ENCODE results near the gene GIMAP2. TPM values are rescaled to one million over a fixed set of nuclear protein-coding genes. Genes with fewer than 3 reads are reported as not detected.
"Not testable (repeated sequence)": the region's sequence is repeated elsewhere in the genome, so short reads cannot be mapped to it uniquely, and the experiment has no call there.

Gene GIMAP2
- total RNA-seq, 2 donors from 2014 or later: 7.0 to 9.2 TPM

DNA sequence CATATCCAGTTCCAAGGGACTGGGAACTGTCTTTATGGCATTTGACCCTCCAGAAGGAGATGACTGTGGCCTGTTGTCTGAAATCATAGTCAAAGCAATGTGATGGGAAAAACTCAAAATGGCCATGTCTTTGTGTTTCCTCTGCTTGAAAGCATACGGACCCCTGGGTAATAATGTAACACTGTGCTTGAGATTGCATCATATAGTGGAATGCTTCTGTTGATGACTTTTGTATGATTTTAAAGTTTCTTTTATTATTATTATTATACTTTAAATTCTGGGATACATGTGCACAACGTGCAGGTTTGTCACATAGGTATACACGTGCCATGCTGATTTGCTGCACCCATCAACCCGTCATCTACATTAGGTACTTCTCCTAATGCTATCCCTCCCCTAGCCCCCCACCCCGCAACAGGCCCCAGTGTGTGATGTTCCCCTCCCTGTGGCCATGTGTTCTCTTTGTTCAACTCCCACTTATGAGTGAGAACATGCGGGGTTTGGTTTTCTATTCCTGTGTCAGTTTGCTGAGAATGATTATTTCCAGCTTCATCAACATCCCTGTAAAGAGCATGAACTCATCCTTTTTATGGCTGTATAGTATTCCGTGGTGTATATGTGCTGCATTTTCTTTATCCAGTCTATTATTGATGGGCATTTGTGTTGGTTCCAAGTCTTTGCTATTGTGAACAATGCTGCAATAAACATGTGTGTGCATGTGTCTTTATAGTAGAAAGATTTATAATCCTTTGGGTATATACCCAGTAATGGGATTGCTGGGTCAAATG, 13.5 kb upstream of the GIMAP2 start:
- ATAC-seq; intact Hi-C loops (cut with DNase I); DNase-seq: not testable (repeated sequence)

GRCh38 chr7:150675714-150676113, 9.8 kb upstream of the GIMAP2 start:
- DNase-seq (no peak), ATAC-seq (no peak)
- intact Hi-C loops (cut with DNase I): no loop called here

DNA sequence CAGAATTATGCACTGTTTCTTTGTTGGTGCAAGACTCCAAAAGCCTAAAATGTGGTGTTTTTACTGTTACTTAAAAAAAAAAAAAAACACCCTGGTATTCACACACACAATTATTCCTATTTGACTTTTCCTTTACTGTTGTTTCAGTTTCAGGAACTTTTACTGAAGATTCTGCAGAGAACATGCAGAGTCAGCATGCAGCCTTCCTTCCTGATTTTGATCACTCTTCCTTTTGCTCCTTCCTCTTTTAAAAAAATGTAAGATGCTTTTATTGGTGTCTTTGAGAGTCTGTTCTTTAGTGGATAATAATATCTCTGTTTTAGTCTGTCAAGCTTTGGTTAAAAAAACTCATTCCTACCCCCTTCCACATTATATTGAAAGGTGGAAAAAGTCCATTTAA, 9.2 kb upstream of the GIMAP2 start:
- peak in 1 of 2 donors; percentile 46 for ATAC-seq
- DNase-seq; intact Hi-C loops (cut with DNase I): not testable (repeated sequence)

- DNase-seq; intact Hi-C loops (cut with DNase I): not testable (repeated sequence)
- peak; percentile 27 to 47 for ATAC-seq
Observed at GRCh38 chr7:150676854-150677253, 8.7 kb upstream of the GIMAP2 start.

DNA sequence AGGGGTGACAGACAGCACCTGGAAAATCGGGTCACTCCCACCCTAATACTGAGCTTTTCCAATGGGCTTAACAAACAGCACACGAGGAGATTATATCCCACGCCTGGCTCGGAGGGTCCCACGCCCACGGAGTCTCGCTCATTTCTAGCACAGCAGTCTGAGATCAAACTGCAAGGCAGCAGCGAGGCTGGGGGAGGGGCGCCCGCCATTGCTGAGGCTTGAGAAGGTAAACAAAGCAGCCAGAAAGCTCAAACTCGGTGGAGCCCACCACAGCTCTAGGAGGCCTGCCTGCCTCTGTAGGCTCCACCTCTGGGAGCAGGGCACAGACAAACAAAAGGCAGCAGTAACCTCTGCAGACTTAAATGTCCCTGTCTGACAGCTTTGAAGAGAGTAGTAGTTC, 6.9 kb upstream of the GIMAP2 start:
- intact Hi-C loops (cut with DNase I); ATAC-seq; DNase-seq: not testable (repeated sequence)

GRCh38 chr7:150680364-150680763, 5.1 kb upstream of the GIMAP2 start:
- ATAC-seq; DNase-seq; intact Hi-C loops (cut with DNase I): not testable (repeated sequence)

- DNase-seq (no peak), ATAC-seq (peak; percentile 23 to 51)
- intact Hi-C loops (cut with DNase I): no loop called here
Observed at GRCh38 chr7:150686030-150686631, 625 bp downstream of the GIMAP2 start.

- intact Hi-C loops (cut with DNase I): no loop called here
- ATAC-seq (no peak), DNase-seq (no peak)
Observed at GRCh38 chr7:150688630-150689029, 3.1 kb downstream of the GIMAP2 start.

DNA sequence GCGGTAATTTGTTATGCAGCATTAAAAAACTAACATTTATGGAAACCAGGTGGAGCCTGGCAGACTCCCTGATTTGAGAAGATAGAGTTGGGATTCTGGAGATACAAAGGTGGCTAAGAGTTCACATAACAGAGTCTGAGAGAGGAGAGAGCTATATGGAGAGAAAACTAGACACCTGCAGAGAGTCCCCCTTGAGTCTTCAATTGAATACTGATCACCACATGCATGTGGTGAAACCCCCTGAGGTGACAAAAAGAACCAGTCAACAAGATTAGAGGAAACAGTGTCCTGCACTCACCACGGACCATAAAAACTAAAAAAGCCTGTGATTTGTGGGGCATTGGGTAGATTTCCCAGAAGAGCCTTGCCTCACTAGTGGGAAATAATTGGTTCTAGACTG, 10.1 kb downstream of the GIMAP2 start:
- no peak for ATAC-seq
- DNase-seq: no peak
- intact Hi-C loops (cut with DNase I): no loop called here

DNA sequence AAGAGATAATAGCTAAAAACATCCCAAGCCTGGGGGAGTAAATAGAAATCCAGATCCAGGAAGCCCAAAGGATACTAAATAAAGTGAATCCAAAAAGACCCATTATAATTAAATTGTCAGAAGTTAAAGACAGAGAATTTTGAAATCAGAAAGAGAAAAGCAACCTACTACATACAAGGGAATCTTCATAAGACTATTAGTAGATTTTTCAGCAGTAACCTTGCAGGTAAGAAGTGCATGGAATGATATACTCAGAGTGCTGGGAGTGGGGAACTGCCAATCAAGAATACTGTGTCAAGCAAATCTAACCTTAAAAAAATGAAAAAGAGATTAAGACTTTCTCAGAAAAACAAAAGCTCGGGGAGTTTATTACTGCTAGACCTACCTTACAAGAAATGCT, 17.7 kb downstream of the GIMAP2 start:
- DNase-seq (no peak), ATAC-seq (no peak)
- intact Hi-C loops (cut with DNase I): no loop called here

GRCh38 chr7:150715293-150715692, 29.8 kb downstream of the GIMAP2 start:
- no peak for DNase-seq
- ATAC-seq: no peak
- intact Hi-C loops (cut with DNase I): no loop called here

DNA sequence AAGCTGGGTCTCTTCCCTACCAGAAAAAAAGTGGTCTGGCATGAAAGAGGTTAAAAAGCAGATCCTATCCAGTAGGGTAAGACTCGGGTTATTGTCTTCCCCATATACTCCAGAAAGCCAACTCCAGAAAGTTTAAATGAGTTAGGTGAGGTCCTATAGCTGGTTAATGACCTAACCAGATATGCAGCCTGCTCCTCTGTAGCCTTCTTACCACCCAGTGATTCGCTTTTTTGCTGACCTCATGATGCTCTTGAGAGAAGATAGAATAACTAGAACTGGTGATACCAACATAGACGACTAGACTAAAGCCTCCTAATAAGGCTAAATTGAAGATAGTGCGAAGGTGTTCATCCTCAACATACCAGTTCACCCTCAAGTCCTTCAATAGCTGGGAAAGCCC, 30.2 kb downstream of the GIMAP2 start:
- no peak for ATAC-seq
- intact Hi-C loops (cut with DNase I): no loop called here
- no peak for DNase-seq

GRCh38 chr7:150716368-150716767, 30.9 kb downstream of the GIMAP2 start, which contains the start of gene GIMAP1:
Gene GIMAP1 (plus strand): TSS chr7:150716613. CDS start chr7:150719048, 2,435 bp downstream.
- DNase-seq (peak; percentile 58), ATAC-seq (peak; percentile 73 to 82)
- intact Hi-C loops (cut with DNase I): no loop called here

DNA sequence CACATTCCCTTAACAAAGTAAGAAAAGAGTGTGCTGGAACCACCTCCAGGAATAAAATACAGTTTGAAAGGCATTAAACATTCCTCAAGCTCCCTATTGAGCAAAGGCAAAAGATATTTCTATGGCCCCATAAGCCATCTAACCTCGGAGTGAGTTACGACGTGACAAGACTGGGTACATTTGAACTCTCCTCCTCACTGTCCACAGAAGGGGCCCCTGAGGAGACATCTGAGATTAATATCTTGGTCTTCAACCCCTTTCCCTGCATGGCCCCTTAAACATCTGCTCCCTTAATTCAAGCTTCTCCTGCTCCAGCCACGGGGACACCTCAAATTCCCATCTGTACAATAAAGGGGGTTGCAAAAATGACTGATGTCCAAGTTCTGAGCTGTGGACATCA, 31.4 kb downstream of the GIMAP2 start:
- intact Hi-C loops (cut with DNase I): no loop called here
- ATAC-seq: no peak
- no peak for DNase-seq

DNA sequence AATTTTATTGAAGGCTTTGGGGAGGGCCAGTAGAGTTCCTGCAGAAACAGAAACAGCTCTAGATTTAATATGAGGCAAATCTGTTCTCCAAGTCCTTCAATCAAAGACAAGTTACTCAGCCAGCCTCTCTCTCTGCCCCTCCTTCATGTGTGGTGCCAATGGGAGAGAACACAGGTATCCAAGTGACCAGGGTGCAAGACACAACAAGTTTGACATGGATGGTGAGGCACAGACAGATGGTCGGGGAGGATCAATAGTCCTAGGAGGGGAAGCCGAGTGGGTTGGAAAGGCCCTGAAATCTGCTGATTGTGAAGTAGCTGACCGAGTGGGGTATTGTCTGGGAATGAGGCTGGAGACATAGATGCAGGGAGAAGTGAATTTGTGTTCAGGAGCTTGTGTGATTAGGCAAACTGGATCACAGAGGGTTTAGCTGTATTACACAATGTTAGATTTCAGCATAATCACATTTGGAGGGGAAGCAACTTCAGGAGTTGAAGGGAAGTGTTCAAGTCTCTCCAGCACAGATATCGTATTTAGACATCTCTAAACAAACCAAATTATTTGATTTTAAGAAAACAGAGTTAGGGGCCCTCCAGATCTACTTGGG, 32.4 kb downstream of the GIMAP2 start:
- ATAC-seq: no peak
- intact Hi-C loops (cut with DNase I): no loop called here
- DNase-seq: no peak

- DNase-seq (no peak), ATAC-seq (no peak)
- intact Hi-C loops (cut with DNase I): no loop called here
Observed at GRCh38 chr7:150719436-150719835, 33.9 kb downstream of the GIMAP2 start.

- intact Hi-C loops (cut with DNase I): no loop called here
- ATAC-seq (no peak), DNase-seq (no peak)
Observed at GRCh38 chr7:150719960-150720891, 34.7 kb downstream of the GIMAP2 start.

- DNase-seq: no peak
- peak; percentile 47 to 57 for ATAC-seq
- intact Hi-C loops (cut with DNase I): no loop called here
Observed at GRCh38 chr7:150721970-150722373, 36.5 kb downstream of the GIMAP2 start.

- ATAC-seq (peak; percentile 9 to 36), DNase-seq (no peak)
- intact Hi-C loops (cut with DNase I): no loop called here
Observed at GRCh38 chr7:150722431-150722931, 37.0 kb downstream of the GIMAP2 start.

All from left cardiac atrium (tissue), 4 donors.